Right renal cortex interstitium (tissue), 3 donors: ENCODE data around the gene INAFM1. TPM values are rescaled to one million over a fixed set of nuclear protein-coding genes. Genes with fewer than 3 reads are reported as not detected.

ENCODE experiments used
- DNase-seq, 3 donors: peaks; one replicate each; pipeline ENCODE4 v3.0.0-alpha.2; 2013; ENCODE audit warnings: low read depth in 3 of 3, low spot score in 2 of 3
- polyA plus RNA-seq, 3 donors: library from polyadenylated mRNA; unstranded; fragments of 120-200 nt; gene quantifications; one replicate each; pipeline ENCODE4 v1.2.1, GENCODE V29; 2013; ENCODE audit not compliant: insufficient read length in 3 of 3

INAFM1 gene
- polyA plus RNA-seq, 3 donors, result 5.1 to 6.1 (median 5.5) TPM

DNA sequence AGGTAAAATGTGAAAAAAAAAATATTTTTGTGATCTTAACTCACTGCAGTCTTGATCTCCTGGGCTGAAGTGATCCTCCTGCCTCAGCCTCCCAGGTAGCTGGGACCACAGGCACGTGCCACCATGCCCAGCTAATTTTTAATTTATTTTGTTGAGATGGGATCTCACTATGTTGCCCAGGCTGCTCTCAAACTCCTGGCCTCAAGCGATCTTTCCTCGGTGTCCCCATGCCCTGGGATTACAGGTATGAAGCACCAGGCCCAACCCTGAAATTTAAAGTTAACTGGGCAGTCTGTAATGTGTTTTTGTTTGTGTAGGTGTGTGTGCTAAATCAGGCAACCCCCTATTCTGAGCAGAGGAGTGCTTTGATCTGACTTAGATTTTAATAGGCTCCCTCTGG is 31.6 kb downstream of the INAFM1 start:
- DNase-seq, result no peak

DNA sequence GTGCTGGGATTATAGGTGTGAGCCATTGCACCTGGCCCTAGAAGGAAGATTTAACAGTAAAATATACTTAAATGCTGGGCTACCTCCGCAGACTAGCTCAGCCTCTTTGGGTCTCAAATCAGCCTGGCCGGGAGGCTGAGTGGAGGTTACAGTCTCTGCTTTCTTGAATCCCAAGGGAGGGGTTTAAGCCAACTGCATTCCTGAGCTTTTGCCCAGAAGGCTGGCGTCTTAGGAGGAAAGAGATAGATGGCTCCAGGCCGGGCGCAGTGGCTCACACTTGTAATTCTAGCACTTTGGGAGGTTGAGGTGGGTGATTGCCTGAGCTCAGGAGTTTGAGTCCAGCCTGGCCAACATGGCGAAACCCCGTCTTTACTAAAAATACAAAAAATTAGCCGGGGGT is 34.4 kb downstream of the INAFM1 start:
- DNase-seq, result no peak

DNA sequence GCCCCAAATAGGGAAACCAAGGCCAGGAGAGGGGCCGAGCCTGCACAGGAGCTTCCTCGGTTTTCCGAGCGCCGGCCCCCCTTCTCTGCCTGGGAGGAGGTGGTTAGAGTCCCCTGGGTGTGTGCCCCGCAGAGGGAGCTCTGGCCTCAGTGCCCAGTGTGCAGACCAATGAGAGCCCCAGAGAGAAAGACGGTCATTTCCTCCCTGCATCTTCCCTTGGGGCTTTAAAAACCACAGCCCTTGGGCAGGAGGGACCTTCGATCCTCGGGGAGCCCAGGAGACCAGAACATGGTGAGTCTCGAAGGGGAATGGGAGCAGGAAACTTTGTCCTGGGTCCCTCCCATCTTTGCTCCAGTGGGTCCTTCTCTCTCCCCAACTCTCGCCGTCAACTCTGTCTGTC is 34.9 kb downstream of the INAFM1 start, which contains the start of gene C5AR1:
Gene C5AR1 (plus strand): TSS at position 254 of the 400 bp plus-strand sequence. CDS start 35 bp downstream, at position 289.
- no peak for DNase-seq

DNA sequence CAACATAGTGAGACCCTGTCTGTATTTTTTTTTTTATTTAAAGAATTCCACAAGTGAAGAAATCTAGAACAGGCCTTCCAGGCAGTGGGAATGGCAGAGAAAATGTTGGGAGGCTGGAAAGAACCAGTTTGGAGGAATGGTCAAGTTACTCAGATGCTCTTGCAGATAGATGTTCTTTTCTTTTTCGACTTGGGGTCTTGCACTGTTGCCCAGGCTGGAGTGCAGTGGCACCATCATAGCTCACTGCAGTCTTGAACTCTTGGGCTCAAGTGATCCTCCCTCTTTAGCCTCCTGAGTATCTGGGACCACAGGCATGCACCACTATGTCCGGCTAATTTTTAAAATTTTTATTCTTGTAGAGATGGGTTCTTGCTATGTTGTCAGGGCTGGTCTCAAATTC is 35.6 kb downstream of the INAFM1 start:
- no peak for DNase-seq

DNA sequence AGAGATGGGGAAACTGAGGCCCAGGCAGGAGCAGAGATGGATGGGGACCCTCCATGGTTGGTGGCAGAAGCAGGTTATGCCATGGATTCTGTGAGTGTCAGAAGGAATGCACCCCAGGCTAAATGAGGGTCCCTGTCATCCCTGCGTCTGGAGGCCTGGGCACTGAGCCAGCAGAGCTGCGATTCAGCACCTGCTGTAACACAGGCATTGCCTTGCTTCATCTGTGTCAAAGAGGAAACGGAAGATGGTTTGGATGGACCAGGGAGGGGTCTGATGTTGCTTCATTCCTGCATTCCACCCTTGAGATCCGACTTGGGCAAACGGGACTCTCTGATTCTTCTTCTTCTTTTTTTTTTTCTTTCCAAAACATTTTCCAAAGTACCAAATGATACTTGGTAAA is 36.1 kb downstream of the INAFM1 start:
- no peak for DNase-seq

DNA sequence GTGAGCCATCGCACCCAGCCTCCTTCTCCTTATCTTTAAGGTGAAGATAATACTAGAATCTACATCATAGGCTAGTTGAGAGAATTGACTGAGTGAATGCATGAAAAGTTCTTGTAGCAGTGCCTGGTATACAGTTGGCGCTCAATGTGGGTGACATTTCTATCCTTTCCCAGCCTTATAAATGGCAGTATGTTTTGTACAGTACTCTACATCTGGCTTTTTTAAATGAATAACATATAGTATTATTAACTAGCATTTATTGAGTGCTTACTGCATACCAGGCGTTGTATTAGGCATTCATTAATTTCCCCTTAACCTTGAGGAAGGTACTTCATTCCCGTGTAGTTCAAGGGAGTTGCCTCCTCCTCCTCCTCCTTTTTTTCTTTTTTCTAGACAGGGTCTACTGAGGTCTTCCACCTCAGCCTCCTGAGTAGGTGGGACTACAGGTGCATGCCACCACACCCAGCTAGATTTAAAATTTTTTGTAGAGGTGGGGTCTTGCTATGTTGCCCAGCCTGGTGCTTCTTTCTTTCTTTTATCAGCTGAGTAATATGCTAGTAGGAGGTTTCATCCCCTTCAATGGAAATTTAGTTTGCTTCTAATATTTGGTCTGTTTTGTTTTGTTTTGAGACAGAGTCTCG is 37.8 kb downstream of the INAFM1 start:
- DNase-seq, result no peak

DNA sequence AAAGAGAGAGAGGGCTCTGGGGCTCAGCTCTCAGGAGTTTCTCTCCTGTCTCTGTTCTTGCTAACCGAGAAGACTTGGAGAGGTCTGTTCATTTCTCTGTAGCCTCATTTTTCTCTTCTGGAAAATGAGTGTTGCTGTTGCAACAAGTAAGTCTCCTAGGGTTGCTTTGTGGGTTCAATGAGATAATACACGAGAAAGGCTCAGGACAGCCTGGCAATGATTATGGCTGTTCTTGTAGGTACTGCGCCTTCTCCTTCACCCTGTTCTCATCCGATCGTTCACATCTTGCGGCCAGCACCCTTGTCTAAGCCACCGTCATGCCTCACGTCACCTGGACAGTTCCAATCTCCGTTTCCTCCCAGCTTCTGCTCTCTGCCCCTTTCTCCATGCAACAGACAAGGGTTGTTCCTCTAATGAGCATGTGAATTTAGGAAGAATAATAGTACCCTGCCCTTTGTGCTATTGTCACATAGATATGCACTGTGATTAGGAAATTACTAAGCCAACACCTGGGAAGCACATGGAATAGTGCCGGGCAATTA is 39.1 kb downstream of the INAFM1 start:
- DNase-seq, result no peak

DNA sequence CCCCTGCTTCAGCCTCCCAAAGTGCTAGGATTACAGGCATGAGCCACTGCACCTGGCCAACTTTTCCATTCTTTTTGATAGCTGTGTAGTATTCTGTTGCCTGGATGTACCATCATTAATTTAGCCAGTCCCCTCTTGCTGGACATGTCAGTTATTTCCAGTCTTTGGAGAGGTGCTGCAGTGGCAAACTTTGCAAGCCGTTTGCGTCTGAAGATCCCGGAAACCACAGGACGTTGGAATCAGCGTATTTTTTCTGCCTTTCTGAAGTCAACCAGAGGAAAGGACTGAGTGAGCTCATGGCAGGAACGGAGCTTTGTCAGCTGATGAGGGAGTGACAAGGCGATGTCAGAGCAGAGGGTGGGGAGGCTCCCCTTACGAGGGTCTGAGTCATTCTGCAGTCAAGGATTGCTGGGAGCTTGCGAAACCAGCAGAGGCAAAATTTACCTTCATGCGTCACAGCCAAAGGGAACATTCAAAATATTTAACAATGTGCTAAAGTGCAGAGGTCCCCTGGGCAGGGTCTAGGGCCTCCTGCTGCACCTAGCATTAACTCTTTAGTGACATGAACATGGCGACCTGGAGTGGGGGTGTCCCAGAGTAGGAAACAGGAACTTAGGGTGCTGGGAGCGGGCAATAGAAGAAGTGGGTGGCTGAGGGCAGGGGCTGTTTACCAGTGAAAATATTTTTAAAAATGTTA is 40.6 kb downstream of the INAFM1 start:
- DNase-seq, result no peak

DNA sequence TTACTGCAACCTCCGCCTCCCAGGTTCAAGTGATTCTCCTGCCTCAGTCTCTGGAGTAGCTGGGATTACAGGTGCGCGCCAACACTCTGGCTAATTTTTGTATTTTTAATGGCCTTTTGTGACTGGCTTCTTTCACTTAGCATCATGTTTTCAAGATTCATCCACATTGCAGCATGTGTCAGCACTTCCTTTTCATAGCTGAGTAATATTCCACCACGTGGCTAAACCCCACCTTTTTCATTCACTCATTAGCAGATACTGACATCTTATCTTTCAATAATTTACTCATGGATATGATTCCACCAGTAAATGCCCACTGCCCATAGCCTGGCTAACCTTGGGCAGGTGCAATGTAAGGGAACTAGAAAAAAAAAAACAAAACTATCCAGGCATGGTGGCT is 41.8 kb downstream of the INAFM1 start:
- no peak for DNase-seq

DNA sequence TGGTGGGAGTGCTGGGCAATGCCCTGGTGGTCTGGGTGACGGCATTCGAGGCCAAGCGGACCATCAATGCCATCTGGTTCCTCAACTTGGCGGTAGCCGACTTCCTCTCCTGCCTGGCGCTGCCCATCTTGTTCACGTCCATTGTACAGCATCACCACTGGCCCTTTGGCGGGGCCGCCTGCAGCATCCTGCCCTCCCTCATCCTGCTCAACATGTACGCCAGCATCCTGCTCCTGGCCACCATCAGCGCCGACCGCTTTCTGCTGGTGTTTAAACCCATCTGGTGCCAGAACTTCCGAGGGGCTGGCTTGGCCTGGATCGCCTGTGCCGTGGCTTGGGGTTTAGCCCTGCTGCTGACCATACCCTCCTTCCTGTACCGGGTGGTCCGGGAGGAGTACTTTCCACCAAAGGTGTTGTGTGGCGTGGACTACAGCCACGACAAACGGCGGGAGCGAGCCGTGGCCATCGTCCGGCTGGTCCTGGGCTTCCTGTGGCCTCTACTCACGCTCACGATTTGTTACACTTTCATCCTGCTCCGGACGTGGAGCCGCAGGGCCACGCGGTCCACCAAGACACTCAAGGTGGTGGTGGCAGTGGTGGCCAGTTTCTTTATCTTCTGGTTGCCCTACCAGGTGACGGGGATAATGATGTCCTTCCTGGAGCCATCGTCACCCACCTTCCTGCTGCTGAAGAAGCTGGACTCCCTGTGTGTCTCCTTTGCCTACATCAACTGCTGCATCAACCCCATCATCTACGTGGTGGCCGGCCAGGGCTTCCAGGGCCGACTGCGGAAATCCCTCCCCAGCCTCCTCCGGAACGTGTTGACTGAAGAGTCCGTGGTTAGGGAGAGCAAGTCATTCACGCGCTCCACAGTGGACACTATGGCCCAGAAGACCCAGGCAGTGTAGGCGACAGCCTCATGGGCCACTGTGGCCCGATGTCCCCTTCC is 45.5 kb downstream of the INAFM1 start:
- no peak for DNase-seq

DNA sequence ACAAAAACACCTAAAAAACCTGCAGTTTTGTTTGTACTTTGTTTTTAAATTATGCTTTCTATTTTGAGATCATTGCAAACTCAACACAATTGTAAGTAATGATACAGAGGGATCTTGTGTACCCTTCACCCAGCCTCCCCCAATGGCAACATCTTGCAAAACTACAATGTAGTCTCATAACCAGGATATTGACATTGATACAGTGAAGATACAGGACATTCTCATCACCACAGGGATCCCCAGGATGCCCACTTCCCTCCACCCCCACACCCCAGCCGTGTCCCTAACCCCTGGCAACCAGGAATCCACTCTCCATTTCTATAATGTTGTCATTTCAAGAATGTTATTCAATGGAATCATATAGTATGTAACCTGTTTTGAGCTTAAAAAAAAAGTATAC is 46.9 kb downstream of the INAFM1 start:
- DNase-seq, result no peak

DNA sequence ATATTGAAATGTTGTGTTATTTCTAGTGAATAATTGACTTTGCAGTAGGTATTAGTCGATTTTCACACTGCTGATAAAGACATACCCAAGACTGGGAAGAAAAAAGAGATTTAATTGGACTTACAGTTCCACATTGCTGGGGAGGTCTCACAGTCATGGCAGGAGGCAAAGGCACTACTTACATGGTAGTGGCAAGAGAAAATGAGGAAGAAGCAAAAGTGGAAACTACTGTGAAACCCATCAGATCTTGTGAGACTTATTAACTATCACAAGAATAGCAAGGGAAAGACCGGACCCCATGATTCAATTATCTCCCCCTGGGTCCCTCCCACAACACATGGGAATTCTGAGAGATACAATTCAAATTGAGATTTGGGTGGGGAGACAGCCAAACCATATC is 47.4 kb downstream of the INAFM1 start:
- DNase-seq, result no peak

DNA sequence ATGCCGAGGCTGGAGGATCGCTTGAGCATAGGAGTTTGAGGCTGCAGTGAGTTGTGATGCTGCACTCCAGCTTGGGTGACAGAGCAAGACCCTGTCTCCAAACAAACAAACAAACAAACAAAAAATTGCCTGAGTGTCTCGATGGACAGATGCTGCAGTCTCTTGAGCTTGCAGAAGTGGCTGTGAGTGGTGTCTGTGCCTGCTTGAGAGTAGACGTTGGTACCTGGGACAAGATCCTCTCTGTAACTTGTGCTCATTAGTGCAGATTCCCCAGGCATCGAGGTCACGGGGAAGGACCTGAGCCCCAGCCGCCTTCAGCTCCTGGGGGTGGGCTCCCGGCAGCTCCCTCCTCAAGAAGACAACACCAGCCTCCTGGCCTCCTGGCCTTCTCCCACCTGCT is 48.7 kb downstream of the INAFM1 start:
- no peak for DNase-seq

DNA sequence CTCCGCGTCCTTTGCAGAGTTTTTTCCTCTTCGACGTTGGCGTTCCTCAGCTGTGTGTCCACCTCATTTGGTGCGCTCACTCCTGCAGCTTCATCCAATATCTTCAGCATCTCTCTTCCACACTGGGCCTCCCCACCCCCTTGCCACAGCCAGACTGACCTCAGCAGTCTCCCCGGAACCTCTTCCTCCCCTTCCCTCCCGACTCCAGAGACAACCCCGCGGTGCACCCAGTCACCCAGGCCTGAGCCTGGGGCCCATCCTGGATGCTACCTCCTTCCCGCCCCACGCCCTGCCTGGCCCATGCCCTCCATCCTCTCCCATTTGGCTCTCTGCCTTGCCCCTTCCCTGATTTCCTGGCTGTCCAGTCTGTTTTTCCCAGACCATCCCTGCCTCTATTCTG is 49.2 kb downstream of the INAFM1 start:
- DNase-seq, result no peak

DNA sequence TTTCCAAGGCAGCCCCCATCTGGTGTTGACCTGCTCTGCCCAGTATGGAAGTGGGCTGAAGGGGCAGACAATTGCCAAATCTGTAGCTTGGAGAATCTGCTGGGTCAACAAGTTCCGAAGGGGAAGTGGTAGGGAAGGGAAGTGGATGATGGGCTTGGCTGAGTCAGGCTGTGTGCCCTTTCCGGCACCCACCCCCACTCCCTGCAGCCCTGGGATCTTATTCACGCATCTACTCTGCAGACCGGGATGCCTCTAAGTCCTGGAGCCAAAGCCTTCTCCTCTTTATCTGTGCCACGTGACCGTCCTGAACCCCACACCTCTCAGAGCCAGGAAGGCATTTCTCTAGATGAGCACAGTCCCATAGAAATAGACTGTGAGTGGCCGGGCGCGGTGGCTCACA is 49.8 kb downstream of the INAFM1 start:
- DNase-seq, result no peak

Other genes with a start within 250 kb of the INAFM1 start
- 10 to 100 TPM in 2 of 3 donors, 1 to 10 TPM in 1; 9.4 to 11.3 (median 10.1) TPM for gene TMEM160, start 226.3 kb upstream of the INAFM1 start, polyA plus RNA-seq
- gene ZC3H4, start 161.1 kb upstream of the INAFM1 start, polyA plus RNA-seq, result 10 to 100 TPM; 35.2 to 37.1 (median 36.2) TPM
- gene SAE1, start 144.1 kb upstream of the INAFM1 start, polyA plus RNA-seq, result 100 to 1,000 TPM; 119 to 131 (median 131) TPM
- 1 to 10 TPM; 1.1 to 1.2 (median 1.1) TPM for gene BBC3, start 43.7 kb upstream of the INAFM1 start, polyA plus RNA-seq
- 10 to 100 TPM; 18.9 to 20.4 (median 19.9) TPM for gene CCDC9, start 18.4 kb upstream of the INAFM1 start, polyA plus RNA-seq
- gene C5AR1, start 35.0 kb downstream of the INAFM1 start, polyA plus RNA-seq, result 1 to 10 TPM; 3.9 to 4.6 (median 4.0) TPM
- gene C5AR2, start 57.3 kb downstream of the INAFM1 start, polyA plus RNA-seq, result under 1 TPM; 0.27 to 0.35 (median 0.29) TPM
- 10 to 100 TPM in 2 of 3 donors, 1 to 10 TPM in 1; 9.9 to 10.9 (median 10.5) TPM for gene DHX34, start 74.4 kb downstream of the INAFM1 start, polyA plus RNA-seq
- gene MEIS3, start 144.6 kb downstream of the INAFM1 start, polyA plus RNA-seq, result 10 to 100 TPM; 15.3 to 19.2 (median 17.9) TPM
- under 1 TPM; 0.07 to 0.28 (median 0.08) TPM for gene SLC8A2, start 197.0 kb downstream of the INAFM1 start, polyA plus RNA-seq
- 10 to 100 TPM; 10.6 to 12.9 (median 12.0) TPM for gene KPTN, start 209.3 kb downstream of the INAFM1 start, polyA plus RNA-seq
- 100 to 1,000 TPM; 159 to 174 (median 160) TPM for gene NAPA, start 240.2 kb downstream of the INAFM1 start, polyA plus RNA-seq